Measurements from ENCODE around the gene ARID2. TPM values are rescaled to one million over a fixed set of nuclear protein-coding genes. Genes with fewer than 3 reads are reported as not detected.
A peak's percentile ranks its signal among the peaks of the same experiment; 100 is the strongest.

ARID2 gene
- total and polyA plus RNA-seq, 2 of the 13 experiments (the other 11 are each of a cell fraction or from before 2014, with no cell fraction given): 15.9 to 22.2 TPM

DNA sequence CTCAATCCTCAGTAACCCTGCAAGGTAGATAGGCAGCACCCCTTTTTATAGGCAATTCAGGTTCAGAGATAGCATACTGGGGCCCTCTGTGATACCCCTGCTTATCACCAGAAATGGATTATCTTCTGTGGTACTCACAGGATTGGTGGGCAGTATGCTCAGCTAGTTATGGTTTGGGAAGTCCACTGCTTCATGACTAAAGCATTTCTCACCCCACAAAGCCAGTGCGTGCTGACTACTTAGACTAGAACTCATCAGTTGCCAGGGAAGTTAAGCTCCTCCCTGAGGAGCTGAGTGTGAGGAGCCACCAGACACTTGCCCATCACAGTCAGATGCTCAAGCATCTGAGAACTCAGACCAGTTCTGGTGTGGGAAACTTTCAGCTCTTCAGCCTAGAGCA, 184.6 kb downstream of the ARID2 start:
- ChIA-PET CTCF (ENCODE audit: low intra/inter-chr PET ratio, low total read pairs) (no interaction called here), POLR2A (no interaction called here)
- TF ChIP-seq TEF (CRISPR knock-in tag; IDR thresholded peaks at IDR 0.05) (no peak), RFX5 (IDR thresholded peaks at IDR 0.05; ENCODE audit: low read depth, low read length) (0 out of 2 replicates have a peak, but pooled peaks have one; percentile 46), POLR2G (IDR thresholded peaks at IDR 0.05; ENCODE audit: low read depth, low read length) (peak; percentile 51; the same call in 1 of the 2 replicates)
- 38% methylated on average over 1 of the region's 1 CpG for WGBS (ENCODE audit: low lambda C conversion rate)
- no peak for DNase-seq (ENCODE audit: low spot score)
- no TSS peak for BruUV-seq (replicated peaks)
- intact Hi-C loops (cut with micrococcal nuclease; ENCODE audit: unreplicated experiment) (no loop called here), in situ Hi-C loops (cut with HindIII; ENCODE audit: extremely low pct_ligation_motif_present, low pct_unique_long_range_greater_than_20kb) (no loop called here)
- Histone ChIP-seq H3K27ac (ENCODE audit: extremely low read length, insufficient read depth, low read length) (no peak overlapping the region), H3K9ac (ENCODE audit: insufficient read depth, low read depth, low read length) (no peak overlapping the region), H3K9me3 (ENCODE audit: low read length) (no peaks in the 10 kb centered on the region), H4K20me1 (ENCODE audit: insufficient read depth, low read length) (no peaks in the 10 kb centered on the region), H3K36me3 (replicated peaks in 1 of 2; ENCODE audit: control insufficient read depth in 1 of 2, insufficient read depth in 2 of 2, low read length in 2 of 2) (no peaks in the 10 kb centered on the region), H2AFZ (ENCODE audit: low read length) (no peak overlapping the region), H3K27me3 (ENCODE audit: control insufficient read depth in 1 of 2, insufficient read depth in 2 of 2, low read length in 2 of 2) (no peaks in the 10 kb centered on the region), H3K4me1 (ENCODE audit: insufficient read depth, low read length) (no peaks in the 10 kb centered on the region), H3K79me2 (ENCODE audit: insufficient read depth, low read length) (no peaks in the 10 kb centered on the region), H3K4me3 (replicated peaks in 1 of 3; ENCODE audit: insufficient read depth in 1 of 3, low read depth in 2 of 3, low read length in 3 of 3) (no peak overlapping the region), H3K4me2 (ENCODE audit: low read depth, low read length) (no peak overlapping the region)
- peak; percentile 37 for ATAC-seq
- FAIRE-seq: no peak

- TF ChIP-seq SOX13 (IDR thresholded peaks at IDR 0.05) (no peak), SOX13 (CRISPR knock-in tag; conservative IDR thresholded peaks at IDR 0.05 in 1 of 2, IDR thresholded peaks at IDR 0.05 in 1 of 2) (no peak), RBM22 (optimal IDR thresholded peaks at IDR 0.05; ENCODE audit: low read length) (peak; percentile 46)
- H3K4me2 ChIP-seq (ENCODE audit: low read depth, low read length): no peak overlapping the region
- H3K4me3 ChIP-seq (replicated peaks in 1 of 3; ENCODE audit: insufficient read depth in 1 of 3, low read depth in 2 of 3, low read length in 3 of 3): no peak overlapping the region
- no peak overlapping the region for H2AFZ ChIP-seq (ENCODE audit: low read length)
- H3K27ac ChIP-seq (ENCODE audit: extremely low read length, insufficient read depth, low read length): no peak overlapping the region
- H3K4me1 ChIP-seq (ENCODE audit: insufficient read depth, low read length): no peaks in the 10 kb centered on the region
- no peak overlapping the region for H3K9ac ChIP-seq (ENCODE audit: insufficient read depth, low read depth, low read length)
- H3K79me2 ChIP-seq (ENCODE audit: insufficient read depth, low read length): no peaks in the 10 kb centered on the region
- H3K36me3 ChIP-seq (replicated peaks in 1 of 2; ENCODE audit: control insufficient read depth in 1 of 2, insufficient read depth in 2 of 2, low read length in 2 of 2): no peaks in the 10 kb centered on the region
- H3K27me3 ChIP-seq (ENCODE audit: control insufficient read depth in 1 of 2, insufficient read depth in 2 of 2, low read length in 2 of 2): no peaks in the 10 kb centered on the region
- H3K9me3 ChIP-seq (ENCODE audit: low read length): no peaks in the 10 kb centered on the region
- FAIRE-seq (no peak), ATAC-seq (peak; percentile 22; the same call in 2 of the 3 replicates), DNase-seq (ENCODE audit: low spot score) (no peak)
- 73% methylated on average over 2 of the region's 2 CpGs for WGBS (ENCODE audit: low lambda C conversion rate)
- intact Hi-C loops (cut with micrococcal nuclease; ENCODE audit: unreplicated experiment) (no loop called here), in situ Hi-C loops (cut with HindIII; ENCODE audit: extremely low pct_ligation_motif_present, low pct_unique_long_range_greater_than_20kb) (no loop called here)
- ChIA-PET CTCF (ENCODE audit: low intra/inter-chr PET ratio, low total read pairs) (no interaction called here), POLR2A (no interaction called here)
- no TSS peak for BruUV-seq (replicated peaks)
- no peaks in the 10 kb centered on the region for H4K20me1 ChIP-seq (ENCODE audit: insufficient read depth, low read length)
Measured at GRCh38 chr12:45915405-45915804, 185.9 kb downstream of the ARID2 start.

Data from HepG2 (cell line).